ENCODE data around the gene TNFSF18.

Gene TNFSF18

DNA sequence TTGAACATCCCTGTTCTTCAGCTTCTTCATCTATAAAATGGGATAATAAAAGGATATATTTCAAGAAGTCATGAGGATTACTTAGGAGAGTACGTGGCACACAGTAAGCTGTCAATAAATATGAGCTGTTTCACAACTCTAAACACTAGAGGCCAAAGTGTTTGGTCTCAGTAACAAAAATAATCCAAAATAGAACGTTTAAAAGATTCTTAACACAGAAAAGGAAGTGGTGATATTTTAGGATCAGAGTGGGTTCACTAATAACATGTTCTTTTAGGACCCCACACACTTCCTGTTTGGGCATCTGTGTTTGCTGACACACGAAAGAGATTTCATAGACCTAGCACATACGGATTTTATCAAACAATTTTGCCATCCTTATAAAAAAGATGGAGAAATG, 32.9 kb downstream of the TNFSF18 start:
- TF ChIP-seq, protein P1, sequence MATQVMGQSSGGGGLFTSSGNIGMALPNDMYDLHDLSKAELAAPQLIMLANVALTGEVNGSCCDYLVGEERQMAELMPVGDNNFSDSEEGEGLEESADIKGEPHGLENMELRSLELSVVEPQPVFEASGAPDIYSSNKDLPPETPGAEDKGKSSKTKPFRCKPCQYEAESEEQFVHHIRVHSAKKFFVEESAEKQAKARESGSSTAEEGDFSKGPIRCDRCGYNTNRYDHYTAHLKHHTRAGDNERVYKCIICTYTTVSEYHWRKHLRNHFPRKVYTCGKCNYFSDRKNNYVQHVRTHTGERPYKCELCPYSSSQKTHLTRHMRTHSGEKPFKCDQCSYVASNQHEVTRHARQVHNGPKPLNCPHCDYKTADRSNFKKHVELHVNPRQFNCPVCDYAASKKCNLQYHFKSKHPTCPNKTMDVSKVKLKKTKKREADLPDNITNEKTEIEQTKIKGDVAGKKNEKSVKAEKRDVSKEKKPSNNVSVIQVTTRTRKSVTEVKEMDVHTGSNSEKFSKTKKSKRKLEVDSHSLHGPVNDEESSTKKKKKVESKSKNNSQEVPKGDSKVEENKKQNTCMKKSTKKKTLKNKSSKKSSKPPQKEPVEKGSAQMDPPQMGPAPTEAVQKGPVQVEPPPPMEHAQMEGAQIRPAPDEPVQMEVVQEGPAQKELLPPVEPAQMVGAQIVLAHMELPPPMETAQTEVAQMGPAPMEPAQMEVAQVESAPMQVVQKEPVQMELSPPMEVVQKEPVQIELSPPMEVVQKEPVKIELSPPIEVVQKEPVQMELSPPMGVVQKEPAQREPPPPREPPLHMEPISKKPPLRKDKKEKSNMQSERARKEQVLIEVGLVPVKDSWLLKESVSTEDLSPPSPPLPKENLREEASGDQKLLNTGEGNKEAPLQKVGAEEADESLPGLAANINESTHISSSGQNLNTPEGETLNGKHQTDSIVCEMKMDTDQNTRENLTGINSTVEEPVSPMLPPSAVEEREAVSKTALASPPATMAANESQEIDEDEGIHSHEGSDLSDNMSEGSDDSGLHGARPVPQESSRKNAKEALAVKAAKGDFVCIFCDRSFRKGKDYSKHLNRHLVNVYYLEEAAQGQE (IDR thresholded peaks at IDR 0.05; ENCODE audit: insufficient replicate concordance, low read depth), result no peak
- TF ChIP-seq, protein P2, sequence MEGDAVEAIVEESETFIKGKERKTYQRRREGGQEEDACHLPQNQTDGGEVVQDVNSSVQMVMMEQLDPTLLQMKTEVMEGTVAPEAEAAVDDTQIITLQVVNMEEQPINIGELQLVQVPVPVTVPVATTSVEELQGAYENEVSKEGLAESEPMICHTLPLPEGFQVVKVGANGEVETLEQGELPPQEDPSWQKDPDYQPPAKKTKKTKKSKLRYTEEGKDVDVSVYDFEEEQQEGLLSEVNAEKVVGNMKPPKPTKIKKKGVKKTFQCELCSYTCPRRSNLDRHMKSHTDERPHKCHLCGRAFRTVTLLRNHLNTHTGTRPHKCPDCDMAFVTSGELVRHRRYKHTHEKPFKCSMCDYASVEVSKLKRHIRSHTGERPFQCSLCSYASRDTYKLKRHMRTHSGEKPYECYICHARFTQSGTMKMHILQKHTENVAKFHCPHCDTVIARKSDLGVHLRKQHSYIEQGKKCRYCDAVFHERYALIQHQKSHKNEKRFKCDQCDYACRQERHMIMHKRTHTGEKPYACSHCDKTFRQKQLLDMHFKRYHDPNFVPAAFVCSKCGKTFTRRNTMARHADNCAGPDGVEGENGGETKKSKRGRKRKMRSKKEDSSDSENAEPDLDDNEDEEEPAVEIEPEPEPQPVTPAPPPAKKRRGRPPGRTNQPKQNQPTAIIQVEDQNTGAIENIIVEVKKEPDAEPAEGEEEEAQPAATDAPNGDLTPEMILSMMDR (IDR thresholded peaks at IDR 0.05; ENCODE audit: insufficient read depth, low read length), result no peak
- TF ChIP-seq GABPA (IDR thresholded peaks at IDR 0.05; ENCODE audit: low read depth), result no peak
- peak; percentile 53 for TF ChIP-seq SPI1 (IDR thresholded peaks at IDR 0.05; ENCODE audit: borderline replicate concordance, low read depth)
- TF ChIP-seq POLR2AphosphoS5 (IDR thresholded peaks at IDR 0.05; ENCODE audit: low read depth), result no peak
- DNase-seq (ENCODE audit: low read depth in 1 of 2, low spot score in 1 of 2), result no peak
- Histone ChIP-seq H3K27me3 (ENCODE audit: insufficient read depth, poor library complexity, severe bottlenecking) (no peaks in the 10 kb centered on the region), H3K4me3 (replicated peaks; ENCODE audit: insufficient read depth, low read length) (no peak overlapping the region), H3K27ac (replicated peaks) (no peak overlapping the region)

DNA sequence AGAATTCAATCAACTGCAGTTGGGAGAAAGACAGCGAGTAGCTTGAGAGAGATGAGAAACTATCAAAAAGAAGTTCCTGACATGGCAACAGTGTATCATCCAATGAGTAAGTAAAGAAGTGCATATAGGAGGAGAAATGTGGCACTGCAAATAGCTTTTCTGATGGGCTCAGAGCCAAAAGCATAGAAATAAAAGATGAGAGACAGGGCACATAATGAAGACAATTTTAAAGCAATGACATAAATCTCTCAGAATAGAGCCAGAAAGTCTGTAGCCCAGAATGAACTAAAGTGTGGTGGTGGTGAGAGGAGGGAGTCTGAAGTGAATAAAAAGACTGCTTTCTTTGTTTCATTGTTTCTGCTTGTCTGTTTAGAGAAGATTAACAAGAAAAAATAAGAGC, 34.3 kb downstream of the TNFSF18 start:
- TF ChIP-seq, protein P2 (IDR thresholded peaks at IDR 0.05; ENCODE audit: insufficient read depth, low read length), result no peak
- TF ChIP-seq, protein P1 (IDR thresholded peaks at IDR 0.05; ENCODE audit: insufficient replicate concordance, low read depth), result no peak
- TF ChIP-seq GABPA (IDR thresholded peaks at IDR 0.05; ENCODE audit: low read depth) (no peak), SPI1 (IDR thresholded peaks at IDR 0.05; ENCODE audit: borderline replicate concordance, low read depth) (no peak), POLR2AphosphoS5 (IDR thresholded peaks at IDR 0.05; ENCODE audit: low read depth) (no peak)
- Histone ChIP-seq H3K4me3 (replicated peaks; ENCODE audit: insufficient read depth, low read length) (no peak overlapping the region), H3K27ac (replicated peaks) (no peak overlapping the region), H3K27me3 (ENCODE audit: insufficient read depth, poor library complexity, severe bottlenecking) (no peaks in the 10 kb centered on the region)
- DNase-seq (ENCODE audit: low read depth in 1 of 2, low spot score in 1 of 2), result no peak

DNA sequence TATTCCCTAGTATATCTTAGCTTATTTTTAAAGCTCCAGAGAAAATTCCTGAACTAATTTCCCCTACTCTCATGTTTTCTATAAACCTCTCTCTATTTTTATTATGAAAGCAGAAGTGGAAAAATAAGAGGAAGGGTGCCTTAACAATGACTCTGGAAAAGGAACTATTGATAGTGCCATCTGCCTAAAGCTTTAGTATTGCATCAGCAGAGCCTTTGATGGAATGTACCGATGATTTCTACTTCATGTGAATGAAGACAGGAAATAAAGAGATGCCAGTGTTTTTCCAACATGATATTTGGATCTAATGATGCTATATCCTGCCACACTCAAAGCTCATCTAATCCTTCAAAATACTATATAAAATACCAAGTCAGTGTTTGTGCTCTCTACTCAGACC, 35.1 kb downstream of the TNFSF18 start:
- TF ChIP-seq, protein P2 (IDR thresholded peaks at IDR 0.05; ENCODE audit: insufficient read depth, low read length), result no peak
- TF ChIP-seq SPI1 (IDR thresholded peaks at IDR 0.05; ENCODE audit: borderline replicate concordance, low read depth), result peak; percentile 91
- peak; percentile 31 to 42 for DNase-seq (ENCODE audit: low read depth in 1 of 2, low spot score in 1 of 2)
- no peak overlapping the region for H3K27ac ChIP-seq (replicated peaks)
- no peak overlapping the region for H3K4me3 ChIP-seq (replicated peaks; ENCODE audit: insufficient read depth, low read length)
- no peaks in the 10 kb centered on the region for H3K27me3 ChIP-seq (ENCODE audit: insufficient read depth, poor library complexity, severe bottlenecking)

DNA sequence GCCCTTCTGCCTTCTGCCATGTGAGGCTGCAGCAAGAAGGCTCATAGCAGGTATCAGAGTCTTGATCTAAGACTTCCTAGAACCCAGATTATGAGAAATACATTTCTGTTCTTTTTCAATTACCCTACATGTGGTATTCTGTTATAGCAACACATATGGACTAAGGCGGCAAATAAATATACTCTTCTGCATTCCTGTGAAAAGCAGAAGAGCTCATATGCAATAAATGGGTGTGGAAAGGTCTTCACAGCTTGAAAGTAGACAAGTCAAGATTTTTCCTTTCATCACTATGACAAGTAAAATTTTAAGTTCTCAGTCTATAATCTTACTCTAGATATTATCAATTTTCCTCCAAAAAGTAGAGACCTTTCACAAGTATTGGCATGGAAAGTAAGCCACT, 36.6 kb downstream of the TNFSF18 start:
- no peak overlapping the region for H3K4me3 ChIP-seq (replicated peaks; ENCODE audit: insufficient read depth, low read length)

More for the DNA sequence above, 36.6 kb downstream of the TNFSF18 start:
- no peak overlapping the region for H3K27ac ChIP-seq (replicated peaks)
- DNase-seq (ENCODE audit: low read depth in 1 of 2, low spot score in 1 of 2), result no peak
- TF ChIP-seq GABPA (IDR thresholded peaks at IDR 0.05; ENCODE audit: low read depth), result no peak
- TF ChIP-seq, protein P1 (IDR thresholded peaks at IDR 0.05; ENCODE audit: insufficient replicate concordance, low read depth), result no peak
- no peak for TF ChIP-seq POLR2AphosphoS5 (IDR thresholded peaks at IDR 0.05; ENCODE audit: low read depth)
- TF ChIP-seq, protein P2 (IDR thresholded peaks at IDR 0.05; ENCODE audit: insufficient read depth, low read length), result no peak
- no peak for TF ChIP-seq SPI1 (IDR thresholded peaks at IDR 0.05; ENCODE audit: borderline replicate concordance, low read depth)
- H3K27me3 ChIP-seq (ENCODE audit: insufficient read depth, poor library complexity, severe bottlenecking), result no peaks in the 10 kb centered on the region

Measured in HL-60 (cell line).